ENCODE measurements around the gene ZKSCAN3.
A peak's percentile ranks its signal among the peaks of the same experiment; 100 is the strongest.
"Not testable (repeated sequence)": the region's sequence is repeated elsewhere in the genome, so short reads cannot be mapped to it uniquely, and the experiment has no call there.

The ZKSCAN3 gene

GRCh38 chr6:28377879-28378278 is 28.1 kb downstream of the ZKSCAN3 start:
- no peak for DNase-seq (ENCODE audit: low read depth)

- DNase-seq (ENCODE audit: low read depth) = no peak
These were observed 28.9 kb downstream of the ZKSCAN3 start for GRCh38 chr6:28378644-28379043.

- no peak for DNase-seq (ENCODE audit: low read depth)
These were observed 30.6 kb downstream of the ZKSCAN3 start for GRCh38 chr6:28380381-28380780.

- DNase-seq (ENCODE audit: low read depth) = peak; percentile 9
These were observed 33.7 kb downstream of the ZKSCAN3 start for GRCh38 chr6:28383235-28384142.

- no peak for DNase-seq (ENCODE audit: low read depth)
These were observed 34.4 kb downstream of the ZKSCAN3 start for GRCh38 chr6:28384143-28384533.

- no peak for DNase-seq (ENCODE audit: low read depth)
These were observed 40.9 kb downstream of the ZKSCAN3 start for GRCh38 chr6:28390688-28391087.

- no peak for DNase-seq (ENCODE audit: low read depth)
These were observed 44.3 kb downstream of the ZKSCAN3 start for GRCh38 chr6:28393912-28394662.

- no peak for DNase-seq (ENCODE audit: low read depth)
These were observed 46.2 kb downstream of the ZKSCAN3 start for GRCh38 chr6:28395918-28396317.

GRCh38 chr6:28399350-28400121 is 49.8 kb downstream of the ZKSCAN3 start, which contains the start of gene ZSCAN12:
TSS of gene ZSCAN12 (minus strand) at chr6:28399747. CDS start at chr6:28398405, 1,342 bp downstream.
- peak; percentile 78 for DNase-seq (ENCODE audit: low read depth)

GRCh38 chr6:28400122-28400451 is 50.3 kb downstream of the ZKSCAN3 start:
- no peak for DNase-seq (ENCODE audit: low read depth)

- no peak for DNase-seq (ENCODE audit: low read depth)
These were observed 51.4 kb downstream of the ZKSCAN3 start for GRCh38 chr6:28401172-28401571.

GRCh38 chr6:28402197-28402596 is 52.5 kb downstream of the ZKSCAN3 start:
- no peak for DNase-seq (ENCODE audit: low read depth)

GRCh38 chr6:28403923-28404322 is 54.2 kb downstream of the ZKSCAN3 start:
- not testable (repeated sequence) for DNase-seq (ENCODE audit: low read depth)

GRCh38 chr6:28407401-28407800 is 57.7 kb downstream of the ZKSCAN3 start:
- DNase-seq (ENCODE audit: low read depth) = no peak

GRCh38 chr6:28408076-28408802 is 58.5 kb downstream of the ZKSCAN3 start:
- DNase-seq (ENCODE audit: low read depth) = no peak

- DNase-seq (ENCODE audit: low read depth) = no peak
These were observed 61.0 kb downstream of the ZKSCAN3 start for GRCh38 chr6:28410767-28411166.

- no peak for DNase-seq (ENCODE audit: low read depth)
These were observed 63.9 kb downstream of the ZKSCAN3 start for GRCh38 chr6:28413681-28414080.
